GM10248 (cell line): Measurements from ENCODE around the gene LMBR1.
A peak's percentile ranks its signal among the peaks of the same experiment; 100 is the strongest.

Experiments used
- CTCF ChIA-PET: fragments of 300-600 bp; sonication (Branson Sonifier 250); formaldehyde crosslinking; extraction: SDS; loops from one replicate; lab custom pipeline; 2021; ENCODE audit warnings: antibody characterized with exemption; lab: Yijun Ruan, JAX
- POLR2A ChIA-PET: fragments of 350-650 bp; sonication (Branson Sonifier 250); formaldehyde crosslinking; extraction: SDS; loops from one replicate; lab custom pipeline; 2020; ENCODE audit warnings: antibody characterized with exemption; lab: Yijun Ruan, JAX
- DNase-seq: peaks from one replicate; pipeline ENCODE4 v3.0.0; 2012; ENCODE audit errors: extremely low spot score
- CTCF ChIP-seq: IDR thresholded peaks from 2 replicates; pipeline ENCODE4 v1.5.1; 2012; ENCODE audit warnings: mild to moderate bottlenecking, low read depth; ENCODE audit errors: extremely low read depth, missing control alignments, control extremely low read depth

The LMBR1 gene

GRCh38 chr7:156785998-156786543 is 106.9 kb downstream of the LMBR1 start:
- ChIA-PET POLR2A (no interaction called here), CTCF (no interaction called here)
- TF ChIP-seq CTCF, result no peak
- no peak for DNase-seq

- ChIA-PET POLR2A (no interaction called here), CTCF (no interaction called here)
- DNase-seq, result no peak
- no peak for TF ChIP-seq CTCF
Observed at GRCh38 chr7:156783864-156784263, 109.1 kb downstream of the LMBR1 start.

GRCh38 chr7:156781972-156782371 is 111.0 kb downstream of the LMBR1 start:
- ChIA-PET CTCF (interaction anchor here (1.2 to 2.2 kb wide), 5 partner anchors 9 to 34 kb away, joined by 3 to 5 read pairs (median 4); no protein-coding TSS in a partner anchor), POLR2A (no interaction called here)
- no peak for TF ChIP-seq CTCF
- no peak for DNase-seq

- POLR2A ChIA-PET, result no interaction called here
- CTCF ChIA-PET, result interaction anchor here (0.8 to 2.7 kb wide), 8 partner anchors 9 to 35 kb away, joined by 3 to 15 read pairs (median 4); no protein-coding TSS in a partner anchor
- no peak for TF ChIP-seq CTCF
- DNase-seq, result peak; percentile 67
Observed at GRCh38 chr7:156780724-156781455, 112.1 kb downstream of the LMBR1 start.

- TF ChIP-seq CTCF, result no peak
- no peak for DNase-seq
- ChIA-PET CTCF (interaction anchor here (0.7 to 2.1 kb wide), 9 partner anchors 10 to 128 kb away, joined by 3 to 6 read pairs (median 5); no protein-coding TSS in a partner anchor), POLR2A (no interaction called here)
Observed at GRCh38 chr7:156778668-156779067, 114.3 kb downstream of the LMBR1 start.

- ChIA-PET CTCF (interaction anchor here (0.8 to 2.1 kb wide), 8 partner anchors 10 to 128 kb away, joined by 3 to 6 read pairs (median 5); no protein-coding TSS in a partner anchor), POLR2A (no interaction called here)
- no peak for DNase-seq
- no peak for TF ChIP-seq CTCF
Observed at GRCh38 chr7:156778201-156778600, 114.8 kb downstream of the LMBR1 start.
